ENCODE data around the gene SLC35G6.

The SLC35G6 gene

DNA sequence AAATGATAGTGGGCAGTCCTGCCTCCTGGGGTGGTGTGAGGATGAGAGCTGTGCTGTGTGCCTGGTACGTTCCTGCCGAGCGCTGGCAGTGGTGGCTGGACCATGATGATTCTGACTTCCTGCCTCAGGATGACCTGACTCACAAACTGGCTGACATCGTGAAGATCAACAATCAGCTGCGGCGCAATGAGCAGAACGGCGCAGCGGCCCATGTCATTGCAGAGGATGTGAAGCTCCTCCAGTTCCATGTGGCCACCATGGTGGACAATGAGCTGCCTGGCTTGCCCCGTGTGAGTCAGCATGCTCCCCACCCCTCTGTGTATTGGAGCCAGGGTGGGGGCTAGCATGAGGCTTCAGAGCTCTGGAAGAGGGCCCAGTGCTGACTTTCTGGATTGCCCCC, 16.0 kb downstream of the SLC35G6 start:
- in situ Hi-C loops (cut with MboI; ENCODE audit: low pct_unique_long_range_greater_than_20kb, low sequenced_read_pairs): no loop called here
- no peak for DNase-seq

DNA sequence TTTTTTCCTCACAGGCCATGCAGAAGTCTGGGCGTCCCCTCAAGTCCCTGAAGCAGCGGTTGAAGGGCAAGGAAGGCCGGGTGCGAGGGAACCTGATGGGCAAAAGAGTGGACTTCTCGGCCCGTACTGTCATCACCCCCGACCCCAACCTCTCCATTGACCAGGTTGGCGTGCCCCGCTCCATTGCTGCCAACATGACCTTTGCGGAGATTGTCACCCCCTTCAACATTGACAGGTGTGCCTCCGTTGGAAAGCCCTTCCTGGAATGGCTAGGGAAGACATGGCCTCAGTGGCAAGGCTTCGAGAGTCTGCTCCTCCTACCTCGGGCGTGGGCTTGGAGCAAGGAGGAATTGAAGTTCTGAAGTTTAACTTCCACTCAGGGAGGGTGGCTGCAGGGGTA, 16.4 kb downstream of the SLC35G6 start:
- in situ Hi-C loops (cut with MboI; ENCODE audit: low pct_unique_long_range_greater_than_20kb, low sequenced_read_pairs): no loop called here
- no peak for DNase-seq

DNA sequence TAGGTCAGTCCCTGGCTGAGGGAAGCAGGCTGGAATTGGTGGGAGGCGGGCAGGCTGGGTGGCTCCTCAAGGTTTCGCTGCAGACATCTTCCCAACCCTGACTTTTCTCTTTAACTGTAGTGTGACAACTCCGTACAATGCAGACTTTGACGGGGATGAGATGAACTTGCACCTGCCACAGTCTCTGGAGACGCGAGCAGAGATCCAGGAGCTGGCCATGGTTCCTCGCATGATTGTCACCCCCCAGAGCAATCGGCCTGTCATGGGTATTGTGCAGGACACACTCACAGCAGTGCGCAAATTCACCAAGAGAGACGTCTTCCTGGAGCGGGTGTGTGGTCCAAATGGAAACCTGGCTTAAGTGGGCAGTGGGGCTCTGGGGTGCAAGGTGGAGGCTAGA, 17.9 kb downstream of the SLC35G6 start:
- in situ Hi-C loops (cut with MboI; ENCODE audit: low pct_unique_long_range_greater_than_20kb, low sequenced_read_pairs): no loop called here
- no peak for DNase-seq

DNA sequence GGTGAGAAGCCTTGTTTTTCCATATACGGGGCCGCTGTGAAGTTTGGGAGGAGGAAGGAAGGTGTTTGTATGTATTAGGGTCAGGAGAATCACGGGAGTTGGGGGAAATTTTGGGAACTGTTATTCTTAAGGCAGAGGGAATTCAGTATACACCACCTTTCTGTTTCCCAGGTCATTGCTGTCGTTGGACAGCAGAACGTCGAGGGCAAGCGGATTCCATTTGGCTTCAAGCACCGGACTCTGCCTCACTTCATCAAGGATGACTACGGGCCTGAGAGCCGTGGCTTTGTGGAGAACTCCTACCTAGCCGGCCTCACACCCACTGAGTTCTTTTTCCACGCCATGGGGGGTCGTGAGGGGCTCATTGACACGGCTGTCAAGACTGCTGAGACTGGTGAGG, 20.5 kb downstream of the SLC35G6 start:
- in situ Hi-C loops (cut with MboI; ENCODE audit: low pct_unique_long_range_greater_than_20kb, low sequenced_read_pairs): no loop called here
- DNase-seq: no peak

DNA sequence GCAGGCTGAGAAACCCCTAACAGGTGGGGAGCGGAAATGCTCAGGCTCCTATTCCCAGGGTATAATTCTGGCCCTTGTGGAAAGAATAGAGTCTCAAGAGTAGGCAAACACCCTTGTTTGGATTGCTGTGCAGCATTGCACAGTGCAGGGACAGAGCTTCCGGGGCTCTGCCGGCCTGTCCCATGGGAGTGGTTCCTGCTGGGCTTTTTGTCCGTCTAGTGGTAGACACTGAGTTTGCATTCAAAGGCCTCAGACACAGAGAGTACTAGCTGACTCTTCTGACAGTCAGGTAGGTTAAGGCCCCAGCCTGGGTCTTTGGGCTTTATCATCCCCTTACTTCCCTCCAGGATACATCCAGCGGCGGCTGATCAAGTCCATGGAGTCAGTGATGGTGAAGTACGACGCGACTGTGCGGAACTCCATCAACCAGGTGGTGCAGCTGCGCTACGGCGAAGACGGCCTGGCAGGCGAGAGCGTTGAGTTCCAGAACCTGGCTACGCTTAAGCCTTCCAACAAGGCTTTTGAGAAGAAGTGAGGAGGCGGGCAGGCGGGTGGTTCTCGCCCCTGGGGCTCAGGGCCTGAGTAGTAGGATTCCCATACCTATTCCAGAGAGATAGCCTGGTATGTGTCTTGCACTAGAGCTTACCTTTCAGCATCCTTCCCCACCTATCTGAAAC, 21.1 kb downstream of the SLC35G6 start:
- in situ Hi-C loops (cut with MboI; ENCODE audit: low pct_unique_long_range_greater_than_20kb, low sequenced_read_pairs): no loop called here
- DNase-seq: no peak

DNA sequence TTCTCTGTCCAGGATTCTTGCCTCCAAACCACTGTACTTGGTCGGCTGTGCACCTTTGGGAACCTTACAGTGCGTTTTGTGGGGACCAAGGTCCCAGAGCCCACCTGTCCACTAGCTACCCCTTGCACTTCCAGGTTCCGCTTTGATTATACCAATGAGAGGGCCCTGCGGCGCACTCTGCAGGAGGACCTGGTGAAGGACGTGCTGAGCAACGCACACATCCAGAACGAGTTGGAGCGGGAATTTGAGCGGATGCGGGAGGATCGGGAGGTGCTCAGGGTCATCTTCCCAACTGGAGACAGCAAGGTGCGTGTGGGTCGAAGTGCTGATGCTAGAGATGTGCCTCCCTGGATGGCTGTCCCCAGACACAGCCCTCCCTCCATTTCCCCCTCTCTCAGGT, 21.7 kb downstream of the SLC35G6 start:
- peak; percentile 26 for DNase-seq
- in situ Hi-C loops (cut with MboI; ENCODE audit: low pct_unique_long_range_greater_than_20kb, low sequenced_read_pairs): no loop called here

DNA sequence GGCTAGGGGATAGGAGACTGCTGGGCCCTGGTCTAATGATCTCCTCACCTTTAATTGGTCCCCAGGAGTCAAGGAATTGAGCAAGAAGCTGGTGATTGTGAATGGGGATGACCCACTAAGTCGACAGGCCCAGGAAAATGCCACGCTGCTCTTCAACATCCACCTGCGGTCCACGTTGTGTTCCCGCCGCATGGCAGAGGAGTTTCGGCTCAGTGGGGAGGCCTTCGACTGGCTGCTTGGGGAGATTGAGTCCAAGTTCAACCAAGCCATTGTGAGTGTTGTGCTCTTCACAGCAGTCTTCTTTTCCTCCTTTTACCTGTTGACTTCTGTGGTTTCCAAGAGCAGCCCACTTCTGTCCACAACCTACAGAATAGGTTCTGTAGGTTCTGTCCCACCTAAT, 22.3 kb downstream of the SLC35G6 start:
- DNase-seq: no peak
- in situ Hi-C loops (cut with MboI; ENCODE audit: low pct_unique_long_range_greater_than_20kb, low sequenced_read_pairs): no loop called here

DNA sequence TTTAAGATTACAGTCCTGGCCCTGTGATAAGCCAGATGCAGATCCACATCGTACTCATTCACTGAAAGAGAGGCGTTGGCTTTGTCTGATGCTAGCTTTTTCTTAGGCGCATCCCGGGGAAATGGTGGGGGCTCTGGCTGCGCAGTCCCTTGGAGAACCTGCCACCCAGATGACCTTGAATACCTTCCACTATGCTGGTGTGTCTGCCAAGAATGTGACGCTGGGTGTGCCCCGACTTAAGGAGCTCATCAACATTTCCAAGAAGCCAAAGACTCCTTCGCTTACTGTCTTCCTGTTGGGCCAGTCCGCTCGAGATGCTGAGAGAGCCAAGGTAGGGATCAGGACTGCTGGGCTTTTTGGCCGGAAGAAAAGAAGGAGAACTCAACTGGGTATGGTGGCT, 26.9 kb downstream of the SLC35G6 start:
- in situ Hi-C loops (cut with MboI; ENCODE audit: low pct_unique_long_range_greater_than_20kb, low sequenced_read_pairs): no loop called here
- DNase-seq: no peak

DNA sequence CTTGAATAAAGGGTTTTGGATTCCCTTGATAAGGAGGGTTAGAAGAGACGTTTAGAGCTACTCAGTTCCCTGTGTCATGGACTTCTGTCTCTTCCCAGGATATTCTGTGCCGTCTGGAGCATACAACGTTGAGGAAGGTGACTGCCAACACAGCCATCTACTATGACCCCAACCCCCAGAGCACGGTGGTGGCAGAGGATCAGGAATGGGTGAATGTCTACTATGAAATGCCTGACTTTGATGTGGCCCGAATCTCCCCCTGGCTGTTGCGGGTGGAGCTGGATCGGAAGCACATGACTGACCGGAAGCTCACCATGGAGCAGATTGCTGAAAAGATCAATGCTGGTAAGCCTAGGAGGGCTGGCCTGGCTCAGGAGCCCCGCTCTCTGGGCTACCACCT, 27.6 kb downstream of the SLC35G6 start:
- no peak for DNase-seq
- in situ Hi-C loops (cut with MboI; ENCODE audit: low pct_unique_long_range_greater_than_20kb, low sequenced_read_pairs): no loop called here

DNA sequence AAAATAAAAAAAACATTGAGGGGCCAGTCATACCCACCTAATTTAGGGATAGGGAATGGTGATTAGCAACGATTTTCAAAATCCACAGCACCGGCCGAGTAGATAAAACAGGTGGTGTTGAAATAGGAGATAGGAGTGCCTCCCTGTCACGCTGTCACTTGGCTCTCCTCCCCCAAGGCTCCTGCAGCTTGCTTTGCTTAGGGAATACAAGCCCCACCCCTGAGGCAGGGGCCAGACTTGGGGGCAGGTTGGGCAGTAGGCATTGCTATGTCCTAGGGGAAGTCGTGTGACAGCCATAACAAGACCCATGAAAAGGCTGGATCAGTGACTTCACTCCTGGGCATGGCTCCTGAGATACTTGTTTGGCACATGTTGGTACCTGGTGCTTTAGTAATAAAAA, 28.7 kb downstream of the SLC35G6 start:
- in situ Hi-C loops (cut with MboI; ENCODE audit: low pct_unique_long_range_greater_than_20kb, low sequenced_read_pairs): no loop called here
- no peak for DNase-seq

DNA sequence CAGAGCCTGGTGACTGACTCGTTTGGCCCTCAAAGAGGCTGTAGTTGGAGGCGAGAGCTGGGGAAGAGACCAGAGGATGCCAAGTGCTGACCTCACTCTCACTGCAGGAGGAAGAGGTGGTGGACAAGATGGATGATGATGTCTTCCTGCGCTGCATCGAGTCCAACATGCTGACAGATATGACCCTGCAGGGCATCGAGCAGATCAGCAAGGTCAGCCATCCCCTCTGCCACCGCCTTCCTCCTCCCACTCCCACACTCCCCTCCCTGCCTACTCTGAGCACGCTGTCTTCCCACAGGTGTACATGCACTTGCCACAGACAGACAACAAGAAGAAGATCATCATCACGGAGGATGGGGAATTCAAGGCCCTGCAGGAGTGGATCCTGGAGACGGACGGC, 29.9 kb downstream of the SLC35G6 start:
- in situ Hi-C loops (cut with MboI; ENCODE audit: low pct_unique_long_range_greater_than_20kb, low sequenced_read_pairs): no loop called here
- no peak for DNase-seq

DNA sequence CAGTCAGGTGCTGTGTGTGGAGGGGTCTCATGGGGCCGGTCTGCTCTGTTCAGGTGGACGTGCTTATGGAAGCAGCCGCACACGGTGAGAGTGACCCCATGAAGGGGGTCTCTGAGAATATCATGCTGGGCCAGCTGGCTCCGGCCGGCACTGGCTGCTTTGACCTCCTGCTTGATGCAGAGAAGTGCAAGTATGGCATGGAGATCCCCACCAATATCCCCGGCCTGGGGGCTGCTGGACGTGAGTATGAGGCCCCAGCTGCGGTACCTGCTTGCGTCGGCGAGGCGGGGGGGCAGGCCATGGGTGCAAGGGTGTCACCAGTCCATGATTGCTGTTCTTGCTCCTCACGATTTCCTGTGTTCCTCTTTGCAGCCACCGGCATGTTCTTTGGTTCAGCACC, 30.9 kb downstream of the SLC35G6 start:
- in situ Hi-C loops (cut with MboI; ENCODE audit: low pct_unique_long_range_greater_than_20kb, low sequenced_read_pairs): no loop called here
- DNase-seq: no peak

DNA sequence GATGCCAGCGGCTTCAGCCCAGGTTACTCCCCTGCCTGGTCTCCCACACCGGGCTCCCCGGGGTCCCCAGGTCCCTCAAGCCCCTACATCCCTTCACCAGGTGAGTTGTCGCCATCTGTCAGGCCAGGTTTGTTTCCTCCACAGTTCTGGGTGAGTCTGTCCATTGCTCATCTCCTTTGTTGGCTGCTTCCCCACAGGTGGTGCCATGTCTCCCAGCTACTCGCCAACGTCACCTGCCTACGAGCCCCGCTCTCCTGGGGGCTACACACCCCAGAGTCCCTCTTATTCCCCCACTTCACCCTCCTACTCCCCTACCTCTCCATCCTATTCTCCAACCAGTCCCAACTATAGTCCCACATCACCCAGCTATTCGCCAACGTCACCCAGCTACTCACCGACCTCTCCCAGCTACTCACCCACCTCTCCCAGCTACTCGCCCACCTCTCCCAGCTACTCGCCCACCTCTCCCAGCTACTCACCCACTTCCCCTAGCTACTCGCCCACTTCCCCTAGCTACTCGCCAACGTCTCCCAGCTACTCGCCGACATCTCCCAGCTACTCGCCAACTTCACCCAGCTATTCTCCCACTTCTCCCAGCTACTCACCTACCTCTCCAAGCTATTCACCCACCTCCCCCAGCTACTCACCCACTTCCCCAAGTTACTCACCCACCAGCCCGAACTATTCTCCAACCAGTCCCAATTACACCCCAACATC, 31.7 kb downstream of the SLC35G6 start:
- no peak for DNase-seq
- in situ Hi-C loops (cut with MboI; ENCODE audit: low pct_unique_long_range_greater_than_20kb, low sequenced_read_pairs): no loop called here

DNA sequence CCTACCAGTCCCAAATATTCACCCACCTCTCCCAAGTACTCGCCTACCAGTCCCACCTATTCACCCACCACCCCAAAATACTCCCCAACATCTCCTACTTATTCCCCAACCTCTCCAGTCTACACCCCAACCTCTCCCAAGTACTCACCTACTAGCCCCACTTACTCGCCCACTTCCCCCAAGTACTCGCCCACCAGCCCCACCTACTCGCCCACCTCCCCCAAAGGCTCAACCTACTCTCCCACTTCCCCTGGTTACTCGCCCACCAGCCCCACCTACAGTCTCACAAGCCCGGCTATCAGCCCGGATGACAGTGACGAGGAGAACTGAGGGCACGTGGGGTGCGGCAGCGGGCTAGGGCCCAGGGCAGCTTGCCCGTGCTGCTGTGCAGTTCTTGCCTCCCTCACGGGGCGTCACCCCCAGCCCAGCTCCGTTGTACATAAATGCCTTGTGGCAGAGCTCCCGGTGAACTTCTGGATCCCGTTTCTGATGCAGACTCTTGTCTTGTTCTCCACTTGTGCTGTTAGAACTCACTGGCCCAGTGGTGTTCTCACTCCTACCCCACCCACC, 32.7 kb downstream of the SLC35G6 start:
- DNase-seq: no peak
- in situ Hi-C loops (cut with MboI; ENCODE audit: low pct_unique_long_range_greater_than_20kb, low sequenced_read_pairs): no loop called here

DNA sequence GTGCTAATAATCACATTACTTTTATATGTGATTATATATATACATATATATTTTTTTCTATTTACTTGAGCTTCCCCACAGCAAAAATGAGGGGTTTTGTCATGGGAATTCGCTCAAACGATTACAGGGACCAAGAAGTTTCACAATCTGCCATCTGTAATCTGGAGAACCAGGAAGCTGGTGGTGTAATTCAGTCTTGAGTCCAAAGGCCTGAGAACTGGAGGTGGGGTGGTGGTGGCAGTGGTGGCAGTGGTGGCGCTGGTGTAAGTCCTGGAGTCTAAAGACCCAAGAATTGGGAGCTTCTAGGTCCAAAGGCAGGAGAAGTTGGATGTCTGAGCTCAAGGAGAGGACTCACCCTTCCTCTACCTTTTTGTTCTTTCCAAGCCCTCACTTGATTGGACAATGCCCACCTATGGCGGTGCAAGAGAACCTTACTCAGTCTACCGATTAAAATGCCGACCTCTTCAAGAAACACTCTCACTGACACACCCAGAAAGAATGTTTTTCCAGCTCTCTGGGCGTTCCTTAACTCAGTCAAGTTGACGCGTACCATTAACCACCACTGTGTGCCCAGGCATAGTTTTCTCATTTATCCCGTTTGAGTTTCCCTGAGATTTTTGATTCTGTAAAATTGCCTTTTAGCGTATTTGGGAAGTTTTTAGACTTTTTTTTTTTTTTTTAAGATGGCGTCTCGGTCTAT, 34.8 kb downstream of the SLC35G6 start:
- in situ Hi-C loops (cut with MboI; ENCODE audit: low pct_unique_long_range_greater_than_20kb, low sequenced_read_pairs): no loop called here
- DNase-seq: no peak

DNA sequence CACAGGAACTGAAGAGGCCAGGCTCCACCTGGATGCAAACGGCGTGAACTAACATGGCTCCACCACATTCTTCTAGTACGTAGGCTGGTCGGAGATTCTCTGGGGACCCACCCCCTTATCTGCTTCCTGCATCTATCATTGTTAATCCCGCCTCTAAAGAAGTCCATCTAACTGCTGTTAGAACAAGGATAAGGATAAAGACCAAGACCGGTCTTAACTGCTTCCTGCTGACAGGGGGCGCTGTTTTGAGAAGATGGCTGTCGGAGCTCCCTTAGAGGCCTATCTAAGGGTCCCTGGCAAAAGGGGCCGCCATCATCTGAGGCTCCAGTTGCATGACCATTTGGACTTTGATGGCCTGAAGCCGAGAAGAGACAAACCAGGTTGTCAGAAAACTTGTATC, 41.8 kb downstream of the SLC35G6 start:
- in situ Hi-C loops (cut with MboI; ENCODE audit: low pct_unique_long_range_greater_than_20kb, low sequenced_read_pairs): no loop called here
- DNase-seq: peak; percentile 75

DNA sequence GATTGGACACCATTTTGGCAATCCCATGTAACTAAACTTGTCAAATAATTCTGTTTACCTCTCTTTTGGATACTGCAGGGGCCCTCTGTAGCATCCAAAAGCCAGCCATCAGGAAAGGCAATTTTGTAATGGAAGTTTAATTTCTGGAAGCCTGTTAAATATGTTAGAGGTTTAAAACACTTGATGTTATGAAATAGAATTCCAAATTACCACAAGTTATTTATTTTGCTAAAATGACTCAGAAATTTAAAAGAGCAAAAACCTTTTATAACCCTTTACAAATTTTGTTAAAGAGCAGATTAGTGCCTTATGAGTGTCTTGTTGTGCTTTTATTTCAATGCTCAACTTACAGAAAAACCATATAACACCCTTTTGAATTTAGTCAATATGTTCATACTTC, 47.6 kb downstream of the SLC35G6 start:
- in situ Hi-C loops (cut with MboI; ENCODE audit: low pct_unique_long_range_greater_than_20kb, low sequenced_read_pairs): no loop called here
- DNase-seq: no peak

DNA sequence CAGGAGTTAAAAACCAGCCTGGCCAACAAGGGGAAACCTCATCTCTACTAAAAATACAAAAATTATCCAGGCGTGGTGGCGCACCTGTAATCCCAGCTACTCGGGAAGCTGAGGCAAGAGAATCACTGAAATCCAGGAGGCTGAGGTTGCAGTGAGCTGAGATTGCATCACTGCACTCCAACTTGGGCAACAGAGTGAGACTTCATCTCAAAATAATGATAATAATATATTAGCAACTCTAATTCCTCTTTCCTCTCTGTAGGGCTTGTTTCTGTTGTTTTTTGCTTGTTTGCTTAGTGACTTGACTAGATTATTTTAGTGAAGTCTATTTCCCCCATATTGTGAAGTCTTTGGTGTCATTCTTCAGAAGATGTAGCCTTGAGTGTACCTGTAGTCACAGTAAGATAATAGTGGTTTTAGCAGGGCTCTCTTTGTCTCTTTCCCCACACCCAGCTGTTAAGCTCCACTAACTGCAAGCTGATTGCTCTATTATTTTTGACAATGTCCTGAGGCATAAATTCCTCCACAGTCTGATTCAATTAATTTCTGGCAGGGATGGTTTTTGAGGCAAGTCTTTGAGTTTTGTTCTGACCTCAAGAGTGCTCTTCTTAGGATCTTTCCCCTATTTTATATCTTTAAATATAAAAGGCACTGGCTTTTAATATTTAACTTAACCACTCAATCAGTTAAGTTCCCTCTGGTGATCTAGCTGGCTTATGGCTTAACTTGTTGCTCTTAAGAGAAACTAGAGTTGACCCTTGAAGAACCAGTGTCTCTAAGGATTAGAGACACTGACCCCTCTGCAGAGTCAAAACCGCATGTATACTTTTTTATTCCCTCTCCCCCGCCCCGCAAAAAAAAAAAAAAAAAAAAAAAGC, 49.0 kb downstream of the SLC35G6 start:
- no peak for DNase-seq
- in situ Hi-C loops (cut with MboI; ENCODE audit: low pct_unique_long_range_greater_than_20kb, low sequenced_read_pairs): no loop called here
